IPS DF 4.7 (cell line): Measurements from ENCODE around the gene KCNMA1.
"Not testable (repeated sequence)": the region's sequence is repeated elsewhere in the genome, so short reads cannot be mapped to it uniquely, and the experiment has no call there.

Source experiments
- DNase-seq: peaks from one replicate; pipeline ENCODE4 v3.0.0-alpha.2; 2013; ENCODE audit warnings: low spot score; ENCODE audit errors: extremely low read depth

The KCNMA1 gene

DNA sequence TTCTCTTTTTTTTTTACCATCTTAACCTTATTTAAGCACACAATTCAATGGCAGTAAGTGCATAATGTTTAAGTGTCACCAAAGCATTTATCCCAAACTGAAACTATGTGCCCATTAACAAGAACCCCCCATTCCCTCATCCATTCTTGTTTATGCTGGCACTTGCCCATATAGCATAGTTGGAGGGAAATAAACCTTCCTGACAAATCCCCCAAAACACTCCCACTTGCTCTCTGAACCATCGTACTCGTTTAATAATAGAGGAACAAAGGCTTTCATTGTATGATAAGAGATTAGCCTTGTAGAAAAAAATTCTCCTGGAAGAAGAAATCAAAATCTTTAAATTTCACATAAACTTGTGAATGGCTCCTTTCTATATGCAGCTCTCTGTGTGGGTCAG lies 26.4 kb upstream of the KCNMA1 start:
- no peak for DNase-seq

- DNase-seq: no peak
These were observed 24.1 kb upstream of the KCNMA1 start for GRCh38 chr10:77661674-77662073.

- DNase-seq: no peak
These were observed 23.5 kb upstream of the KCNMA1 start for GRCh38 chr10:77661100-77661499.

DNA sequence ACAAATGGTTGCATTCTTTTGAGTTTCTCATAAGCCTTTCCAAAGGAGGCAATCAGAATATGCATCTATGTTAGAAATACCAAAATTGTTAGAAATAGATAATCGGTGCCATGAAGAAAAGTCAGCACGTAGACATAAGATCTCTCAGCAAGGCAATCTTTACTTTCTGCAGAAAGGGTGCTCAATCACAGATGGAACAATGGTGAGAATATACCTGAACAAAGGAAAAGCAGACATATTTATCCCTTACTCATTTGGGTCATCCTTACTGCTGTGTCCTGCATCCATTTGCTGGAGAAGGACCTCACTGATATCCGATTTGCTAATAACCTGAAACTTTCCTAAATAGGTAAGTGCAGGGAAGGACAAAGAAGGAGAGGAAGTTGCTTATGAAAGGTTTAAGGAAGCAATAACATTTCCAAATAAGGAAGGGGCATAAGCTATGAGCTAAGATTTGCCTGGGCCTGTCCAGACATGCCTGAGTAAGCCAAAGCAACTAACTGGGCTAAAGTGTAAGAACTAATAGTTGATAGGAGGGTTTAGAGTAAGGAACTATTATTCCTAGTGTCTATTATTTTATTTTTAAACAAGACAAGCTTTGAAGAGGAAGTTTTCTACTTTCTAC lies 21.6 kb upstream of the KCNMA1 start:
- not testable (repeated sequence) for DNase-seq

DNA sequence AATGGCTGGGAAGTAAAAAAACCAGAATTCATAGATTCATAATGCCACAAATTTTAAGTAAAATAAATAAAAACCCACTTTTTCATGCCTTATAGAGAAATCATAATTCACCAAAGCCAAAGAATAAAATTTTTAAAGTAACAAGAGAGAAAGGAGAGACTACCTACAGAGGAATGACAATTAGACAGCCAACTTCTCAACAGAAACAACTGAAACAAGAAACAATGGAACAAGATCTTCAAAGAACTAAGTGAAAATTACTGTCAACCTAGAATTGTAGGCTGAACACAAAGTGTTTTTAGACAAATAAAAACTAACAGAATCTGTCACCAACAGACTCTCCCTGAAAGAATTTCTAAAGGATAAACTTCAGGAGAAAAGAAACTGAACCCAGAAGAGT lies 15.6 kb upstream of the KCNMA1 start:
- no peak for DNase-seq

DNA sequence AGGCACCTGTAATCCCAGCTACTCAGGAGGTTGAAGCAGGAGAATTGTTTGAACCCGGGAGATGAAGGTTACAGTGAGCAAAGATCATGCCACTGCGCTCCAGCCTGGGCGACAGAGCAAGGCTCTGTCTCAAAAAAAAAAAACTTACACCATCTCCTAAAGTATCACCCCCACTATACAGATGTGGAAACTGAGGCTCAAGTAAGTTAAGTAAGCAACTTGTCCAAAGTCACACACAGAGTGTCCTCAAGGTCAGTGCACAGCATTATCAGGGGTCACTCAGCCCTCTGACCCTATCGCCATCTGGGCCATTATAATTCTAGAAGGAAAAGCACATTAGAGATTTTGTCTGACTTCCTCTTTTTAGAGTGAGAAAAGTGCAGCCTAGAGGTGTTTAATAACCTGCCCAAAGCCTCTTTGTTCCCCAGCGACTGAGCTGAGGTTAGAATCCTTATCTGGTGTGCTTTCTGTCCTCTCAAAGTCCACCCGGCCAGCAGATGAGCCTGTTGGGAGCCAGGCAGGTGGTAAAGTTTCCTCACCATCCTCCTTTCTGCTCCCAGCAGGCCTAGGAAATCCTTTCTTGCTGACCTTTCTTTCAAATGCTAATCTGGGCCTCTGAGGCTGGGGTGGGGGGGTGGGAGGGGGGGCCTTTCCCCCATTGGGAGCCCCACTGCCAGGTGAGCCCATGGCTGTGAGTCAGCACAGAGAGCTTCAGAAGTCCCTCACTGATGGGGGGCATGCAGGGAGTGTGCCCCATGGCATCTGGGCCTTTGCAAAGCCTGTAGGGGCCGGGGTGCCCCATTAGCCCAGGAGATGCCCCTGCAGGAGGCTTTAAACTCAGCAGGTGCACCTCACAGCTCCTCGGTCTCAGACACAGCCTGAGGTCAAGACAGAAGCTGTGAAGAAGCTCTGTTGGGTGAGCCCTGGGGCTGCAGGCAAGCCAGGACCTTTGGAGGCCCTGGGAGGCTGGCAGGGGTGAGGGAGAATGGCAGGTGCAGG lies 12.0 kb upstream of the KCNMA1 start:
- no peak for DNase-seq

DNA sequence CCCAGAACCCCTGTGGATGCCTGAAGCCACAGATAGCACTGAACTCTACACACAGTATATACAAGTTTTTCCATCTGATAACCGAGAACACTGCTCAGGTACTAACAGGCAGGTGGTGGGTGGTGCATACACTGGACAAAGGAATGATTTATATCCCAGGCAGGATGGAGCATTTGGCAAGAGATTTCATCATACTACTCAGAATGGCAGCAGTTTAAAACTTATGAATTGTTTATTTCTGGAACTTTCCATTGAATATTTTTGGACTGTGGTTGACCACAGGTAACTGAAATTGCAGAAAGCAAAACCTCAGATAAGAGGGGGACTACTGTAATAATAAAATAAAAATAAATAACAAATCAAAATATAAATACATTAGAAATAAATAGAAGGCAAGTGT lies 10.9 kb upstream of the KCNMA1 start:
- no peak for DNase-seq

- DNase-seq: no peak
These were observed 10.1 kb upstream of the KCNMA1 start for GRCh38 chr10:77647543-77648293.

DNA sequence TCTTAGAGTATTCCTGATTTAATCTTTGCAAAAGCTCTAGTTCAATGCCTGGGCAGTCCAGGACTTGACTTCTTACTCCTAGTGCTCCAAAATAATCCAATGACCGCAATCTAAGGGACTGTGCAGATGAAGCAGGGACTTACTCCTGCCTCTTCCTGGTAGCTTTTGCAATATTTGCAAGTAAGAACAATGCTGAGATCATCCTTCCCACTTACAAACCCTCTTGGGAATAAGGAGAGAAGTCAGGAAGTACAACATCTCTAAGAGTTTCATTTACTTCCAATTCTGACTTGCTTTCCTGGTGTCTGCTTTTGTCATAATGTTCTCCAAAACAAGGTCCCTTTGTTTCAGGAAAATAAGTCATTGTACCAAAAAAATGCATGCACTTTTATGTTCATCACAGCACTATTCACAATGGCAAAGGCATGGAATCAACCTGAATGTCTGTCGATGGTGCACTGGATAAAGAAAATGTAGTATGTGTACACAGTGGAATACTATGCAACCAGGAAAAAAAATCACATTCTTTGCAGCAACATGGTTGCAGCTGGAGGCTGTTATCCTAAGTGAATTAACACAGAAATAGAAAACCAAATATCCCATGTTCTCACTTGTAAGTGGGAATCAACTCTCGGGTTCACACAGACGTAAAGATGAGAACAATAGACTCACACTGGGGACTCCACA lies 7.1 kb upstream of the KCNMA1 start:
- no peak for DNase-seq

DNA sequence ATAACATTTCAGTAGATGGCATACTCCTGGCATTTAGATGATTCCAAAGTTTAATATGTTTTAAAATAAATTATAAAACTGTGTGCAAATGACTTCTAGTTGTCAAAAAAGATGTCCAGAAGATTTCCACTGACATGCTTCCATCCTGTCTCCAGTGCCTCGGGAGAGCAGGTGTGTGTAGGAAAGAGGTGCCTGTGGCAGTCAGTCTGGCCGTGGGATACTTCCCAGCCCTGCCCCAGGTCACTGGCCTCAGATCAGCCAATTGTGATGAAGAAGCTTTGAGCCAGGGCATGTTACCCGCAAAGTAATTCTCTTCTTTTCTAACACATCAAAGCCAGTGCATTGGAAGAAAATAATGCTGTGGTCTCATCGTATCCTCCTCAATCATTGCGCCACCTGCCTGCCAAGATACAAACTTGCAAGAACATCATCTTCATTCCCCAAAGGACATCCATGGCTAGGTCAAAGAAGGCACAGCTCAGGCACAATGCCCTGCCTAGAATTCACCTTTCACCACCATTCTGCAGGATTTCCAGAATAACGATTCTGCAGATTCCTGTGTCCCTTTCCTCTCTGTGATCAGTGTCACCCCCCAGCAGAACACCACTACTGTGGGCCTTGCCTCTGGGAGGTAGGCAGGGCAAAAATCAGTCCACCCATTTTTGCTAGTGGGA lies 6.3 kb upstream of the KCNMA1 start:
- no peak for DNase-seq

DNA sequence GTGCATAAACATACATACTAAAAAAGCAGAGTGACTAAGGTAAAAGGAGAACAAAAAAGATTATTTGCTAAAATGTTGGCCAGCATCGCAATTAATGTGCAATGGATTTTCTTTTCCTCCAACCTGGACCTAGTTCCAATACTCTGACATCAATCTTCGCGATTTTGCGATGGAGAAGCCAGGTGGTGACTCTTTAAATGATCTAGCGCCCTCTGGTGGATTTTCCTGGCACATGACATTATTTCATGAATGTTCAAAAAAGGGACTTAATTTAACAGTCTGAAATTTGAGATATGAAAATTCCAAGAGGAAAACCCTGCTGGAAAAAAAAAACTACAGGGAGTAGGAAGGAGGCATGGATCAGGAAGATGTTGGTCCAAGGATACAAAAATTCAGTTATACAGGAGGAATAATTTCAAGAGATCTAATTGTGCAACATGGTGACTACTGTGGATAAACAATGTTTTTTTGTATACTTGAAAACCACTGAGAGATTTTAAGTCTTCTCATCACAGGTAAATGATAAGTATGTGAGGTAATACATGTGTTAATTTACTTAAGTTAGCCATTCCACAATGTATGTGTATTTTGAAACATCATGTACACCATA lies 4.3 kb upstream of the KCNMA1 start:
- DNase-seq: no peak

DNA sequence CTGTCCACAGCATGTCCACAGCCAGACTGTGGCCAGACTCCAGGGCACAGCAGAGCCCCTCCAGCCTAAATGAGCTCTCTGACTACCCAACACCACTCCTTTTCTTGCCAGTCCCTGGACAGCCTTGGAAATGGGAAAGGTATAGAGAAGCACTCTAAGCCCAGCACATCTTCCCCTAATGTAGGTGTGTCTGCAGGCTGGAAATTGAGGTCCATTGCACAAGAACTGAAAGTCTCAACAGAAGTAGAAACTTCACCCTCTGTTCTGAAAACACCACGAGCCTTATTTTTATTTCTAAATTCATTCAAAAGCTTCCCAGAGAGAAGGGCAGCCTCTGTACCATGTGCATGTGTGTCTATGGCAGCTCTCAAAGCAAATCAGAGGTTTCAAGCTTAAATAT lies 3.7 kb upstream of the KCNMA1 start:
- DNase-seq: no peak

DNA sequence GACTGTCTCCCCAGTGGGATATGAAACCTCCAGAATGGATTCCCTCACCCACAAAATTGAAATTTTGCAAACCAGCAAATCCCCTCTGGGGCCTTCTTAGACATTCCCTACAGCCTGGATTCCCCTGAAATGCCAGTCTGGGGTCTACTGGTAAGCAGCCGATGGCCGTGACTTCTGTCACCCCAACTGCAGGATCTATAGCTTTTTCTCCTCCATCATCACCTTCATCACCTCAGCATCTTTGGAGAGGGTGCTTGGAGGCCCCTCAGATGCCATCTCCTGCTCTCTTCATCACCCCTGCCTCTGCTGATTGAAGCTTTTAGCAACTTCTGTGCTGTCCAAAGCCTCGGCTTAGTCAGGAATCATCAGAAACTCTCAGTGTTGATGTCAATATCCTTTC lies 2.6 kb upstream of the KCNMA1 start:
- no peak for DNase-seq

DNA sequence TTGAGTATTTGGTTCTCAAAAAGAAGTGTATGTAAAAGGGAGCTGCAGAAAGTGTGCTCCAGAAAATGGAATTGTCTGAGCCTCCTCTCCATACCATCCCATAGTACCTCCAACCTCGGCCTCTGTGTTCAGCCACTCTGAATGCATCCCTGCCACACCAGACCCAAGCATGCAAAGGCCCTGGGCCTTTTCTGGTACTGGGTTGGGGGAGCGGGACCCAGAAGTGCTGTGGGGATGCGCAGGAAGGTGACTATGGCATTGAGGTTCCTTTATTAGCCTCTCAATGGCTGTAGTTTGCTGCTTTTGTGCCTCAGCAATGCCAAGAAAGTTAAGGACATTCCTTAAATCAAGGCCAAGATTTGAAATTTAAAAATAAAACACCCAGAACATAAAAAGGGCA lies 2.1 kb upstream of the KCNMA1 start:
- DNase-seq: no peak

DNA sequence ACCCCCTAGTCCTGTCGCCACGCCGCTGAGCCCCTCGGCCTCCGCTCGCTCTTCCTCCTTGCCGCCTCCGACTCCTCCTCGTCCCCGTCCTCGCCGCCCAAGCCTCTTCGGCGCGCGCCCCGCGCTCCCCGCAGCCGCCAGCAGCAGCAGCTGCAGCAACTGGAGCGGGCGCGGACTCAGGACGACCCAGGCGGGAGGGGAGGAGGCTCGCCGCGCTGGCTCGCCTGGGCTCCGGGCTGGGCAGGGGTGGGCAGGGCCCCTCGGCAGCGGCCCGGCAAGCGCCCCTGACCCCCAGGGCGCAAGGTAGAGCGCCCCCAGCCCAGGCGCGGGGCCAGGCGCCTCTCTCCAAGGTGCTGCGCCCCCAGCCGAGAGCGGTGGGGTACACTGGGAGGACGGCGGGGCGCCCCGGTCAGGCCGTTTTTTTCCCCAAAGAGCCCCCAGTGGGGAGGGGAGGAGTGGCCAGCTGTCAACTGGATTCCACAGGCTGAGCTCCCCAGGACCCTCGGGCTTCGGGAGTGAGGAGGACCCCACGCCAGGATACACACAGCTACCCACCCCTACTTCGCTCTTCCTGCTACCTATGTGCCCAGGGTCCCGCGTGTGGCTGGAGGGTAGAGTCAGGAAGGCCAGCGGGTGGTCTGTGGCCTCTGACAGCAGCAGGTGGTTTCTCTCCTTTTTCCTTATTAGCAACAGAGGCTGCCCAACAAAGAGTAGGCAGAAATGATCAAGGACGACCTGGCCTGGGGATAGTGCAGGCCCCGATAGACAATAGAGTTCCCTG lies 903 bp upstream of the KCNMA1 start:
- DNase-seq: no peak

GRCh38 chr10:77636967-77637531 lies 559 bp downstream of the KCNMA1 start:
- no peak for DNase-seq

DNA sequence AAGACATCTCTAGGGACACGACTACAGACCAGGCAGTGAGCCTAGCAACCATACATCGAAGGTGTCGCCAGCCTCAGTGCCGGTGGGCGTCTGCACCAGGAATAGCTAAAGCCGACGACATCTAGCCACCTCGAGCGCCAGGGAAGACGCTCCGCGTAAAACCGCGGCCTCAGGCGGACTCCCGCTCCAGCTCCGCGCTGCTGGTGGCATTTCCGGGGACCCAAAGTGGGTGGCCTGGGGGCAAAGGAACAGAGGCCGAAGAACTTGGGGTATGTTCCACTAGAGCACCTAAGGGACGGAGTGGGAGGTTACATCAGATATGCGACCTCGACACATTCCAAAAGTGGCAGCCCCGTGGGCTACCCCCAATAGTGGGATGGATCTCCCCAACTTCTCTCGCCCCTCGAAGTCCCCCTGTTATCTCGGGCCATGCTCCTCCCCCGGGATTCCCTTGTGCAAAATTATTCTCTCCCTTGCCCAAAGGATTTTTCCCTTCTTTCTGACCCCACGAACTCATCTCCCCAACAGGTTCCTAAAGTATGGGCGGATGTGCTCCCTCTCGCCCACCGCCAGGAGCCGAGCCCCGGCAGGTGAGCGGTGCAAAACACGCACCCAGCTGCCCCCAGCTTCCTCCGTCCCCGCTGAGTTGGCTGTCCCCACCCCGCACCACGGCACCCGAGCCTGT lies 1.2 kb downstream of the KCNMA1 start:
- no peak for DNase-seq

DNA sequence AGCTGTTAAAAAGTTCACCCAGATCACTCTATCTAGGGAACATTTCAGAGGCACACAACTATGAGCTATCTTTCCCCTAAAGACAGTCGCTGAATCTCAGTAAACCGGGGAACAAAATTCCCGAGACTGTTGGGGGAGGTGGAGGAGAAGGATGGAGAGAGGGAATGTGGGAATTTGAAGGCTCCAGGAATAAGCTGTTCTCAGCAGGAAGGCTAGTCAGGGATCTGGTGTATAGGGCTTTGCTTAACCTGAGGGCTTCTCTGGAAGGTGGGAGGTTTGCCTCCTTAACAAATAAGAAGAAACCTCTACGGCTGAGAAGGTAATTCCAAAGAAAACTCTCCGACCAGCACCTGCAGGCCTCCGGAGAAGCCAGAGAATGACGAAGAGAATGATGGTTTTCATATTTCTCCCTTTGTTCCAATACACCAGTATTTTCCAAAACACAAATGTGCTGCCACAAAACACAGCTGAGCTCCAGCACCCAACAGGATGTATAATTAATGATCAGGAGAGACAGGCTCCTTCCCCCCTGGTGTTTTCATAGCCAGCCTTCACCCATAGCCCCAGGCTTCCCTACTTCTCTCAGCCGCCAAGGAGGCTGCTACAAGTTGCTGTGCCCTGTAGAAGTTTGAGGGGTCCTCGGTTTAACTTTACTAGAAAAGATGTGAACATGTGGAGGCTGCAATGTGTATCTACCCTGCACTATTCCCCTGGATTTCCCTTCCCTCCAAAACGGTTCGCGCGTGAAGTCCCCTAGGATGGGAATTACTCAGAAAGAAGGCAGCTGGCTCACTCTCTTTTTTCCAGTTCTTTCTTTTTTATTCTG lies 2.0 kb downstream of the KCNMA1 start:
- no peak for DNase-seq
